HEK293 (cell line): ENCODE data around the gene CLIC5.

ENCODE experiments used
- GLIS1 ChIP-seq: fragments of 450-650 bp; formaldehyde crosslinking; IDR thresholded peaks from 2 replicates; pipeline ENCODE4 v1.5.1; 2016; ENCODE audit warnings: missing biosample characterization, missing genetic modification characterization
- WT1 ChIP-seq: fragments of 450-650 bp; formaldehyde crosslinking; IDR thresholded peaks from 2 replicates; pipeline ENCODE4 v1.5.1; 2016; ENCODE audit warnings: missing biosample characterization, missing genetic modification characterization
- YY1 ChIP-seq: fragments of 450-650 bp; formaldehyde crosslinking; IDR thresholded peaks from 2 replicates; pipeline ENCODE4 v1.5.1; 2018; ENCODE audit warnings: missing biosample characterization, missing genetic modification characterization
- ZNF324 ChIP-seq: fragments of 450-650 bp; formaldehyde crosslinking; IDR thresholded peaks from 2 replicates; pipeline ENCODE4 v1.5.1; 2016; ENCODE audit warnings: missing biosample characterization, missing genetic modification characterization
- ZNF510 ChIP-seq: fragments of 450-650 bp; formaldehyde crosslinking; IDR thresholded peaks from 2 replicates; pipeline ENCODE4 v1.5.1; 2018; ENCODE audit warnings: mild to moderate bottlenecking, missing genetic modification characterization, missing biosample characterization; ENCODE audit not compliant: insufficient replicate concordance
- ZNF610 ChIP-seq: fragments of 450-650 bp; formaldehyde crosslinking; IDR thresholded peaks from 2 replicates; pipeline ENCODE4 v1.5.1; 2016; ENCODE audit warnings: missing biosample characterization, missing genetic modification characterization, borderline replicate concordance
- TF ChIP-seq, protein P1 (sequence below): fragments of 450-650 bp; formaldehyde crosslinking; IDR thresholded peaks from 2 replicates; pipeline ENCODE4 v1.5.1; 2016; ENCODE audit warnings: missing biosample characterization, missing genetic modification characterization
- TF ChIP-seq, protein P2 (sequence below): IDR thresholded peaks from 2 replicates; pipeline ENCODE4 v1.6.1; 2011; ENCODE audit warnings: mild to moderate bottlenecking, low read depth, low read length, borderline replicate concordance
- TF ChIP-seq, protein P3 (sequence below): fragments of 450-650 bp; formaldehyde crosslinking; IDR thresholded peaks from 2 replicates; pipeline ENCODE4 v1.5.1; 2016; ENCODE audit warnings: missing biosample characterization, missing genetic modification characterization
- TF ChIP-seq, protein P4 (sequence below): fragments of 450-650 bp; formaldehyde crosslinking; IDR thresholded peaks from 2 replicates; pipeline ENCODE4 v1.5.1; 2016; ENCODE audit warnings: missing biosample characterization, missing genetic modification characterization

DNA sequence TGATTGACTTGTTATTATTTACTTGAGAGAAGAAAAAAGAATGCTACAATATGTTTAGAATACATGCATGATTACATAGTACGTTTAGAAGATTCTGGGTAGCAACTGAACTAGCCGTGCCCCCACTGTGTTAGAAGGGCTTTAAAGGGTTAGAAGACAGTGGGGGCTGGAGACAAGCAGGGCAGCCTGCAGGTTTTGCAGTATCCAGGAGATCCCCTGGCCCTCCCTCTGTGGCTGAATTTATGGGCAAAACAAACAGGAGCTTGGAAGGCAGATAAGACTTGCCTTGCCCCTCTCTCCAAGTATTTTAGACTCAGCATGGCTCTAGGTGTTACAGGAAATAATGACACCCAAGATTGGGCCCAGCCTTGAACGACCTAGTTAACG, 179.2 kb downstream of the CLIC5 start:
- TF ChIP-seq, protein P1, sequence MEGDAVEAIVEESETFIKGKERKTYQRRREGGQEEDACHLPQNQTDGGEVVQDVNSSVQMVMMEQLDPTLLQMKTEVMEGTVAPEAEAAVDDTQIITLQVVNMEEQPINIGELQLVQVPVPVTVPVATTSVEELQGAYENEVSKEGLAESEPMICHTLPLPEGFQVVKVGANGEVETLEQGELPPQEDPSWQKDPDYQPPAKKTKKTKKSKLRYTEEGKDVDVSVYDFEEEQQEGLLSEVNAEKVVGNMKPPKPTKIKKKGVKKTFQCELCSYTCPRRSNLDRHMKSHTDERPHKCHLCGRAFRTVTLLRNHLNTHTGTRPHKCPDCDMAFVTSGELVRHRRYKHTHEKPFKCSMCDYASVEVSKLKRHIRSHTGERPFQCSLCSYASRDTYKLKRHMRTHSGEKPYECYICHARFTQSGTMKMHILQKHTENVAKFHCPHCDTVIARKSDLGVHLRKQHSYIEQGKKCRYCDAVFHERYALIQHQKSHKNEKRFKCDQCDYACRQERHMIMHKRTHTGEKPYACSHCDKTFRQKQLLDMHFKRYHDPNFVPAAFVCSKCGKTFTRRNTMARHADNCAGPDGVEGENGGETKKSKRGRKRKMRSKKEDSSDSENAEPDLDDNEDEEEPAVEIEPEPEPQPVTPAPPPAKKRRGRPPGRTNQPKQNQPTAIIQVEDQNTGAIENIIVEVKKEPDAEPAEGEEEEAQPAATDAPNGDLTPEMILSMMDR: no peak
- TF ChIP-seq ZNF510 (tag by site-specific recombination): no peak
- no peak for TF ChIP-seq GLIS1 (tag by site-specific recombination)
- TF ChIP-seq, protein P2, sequence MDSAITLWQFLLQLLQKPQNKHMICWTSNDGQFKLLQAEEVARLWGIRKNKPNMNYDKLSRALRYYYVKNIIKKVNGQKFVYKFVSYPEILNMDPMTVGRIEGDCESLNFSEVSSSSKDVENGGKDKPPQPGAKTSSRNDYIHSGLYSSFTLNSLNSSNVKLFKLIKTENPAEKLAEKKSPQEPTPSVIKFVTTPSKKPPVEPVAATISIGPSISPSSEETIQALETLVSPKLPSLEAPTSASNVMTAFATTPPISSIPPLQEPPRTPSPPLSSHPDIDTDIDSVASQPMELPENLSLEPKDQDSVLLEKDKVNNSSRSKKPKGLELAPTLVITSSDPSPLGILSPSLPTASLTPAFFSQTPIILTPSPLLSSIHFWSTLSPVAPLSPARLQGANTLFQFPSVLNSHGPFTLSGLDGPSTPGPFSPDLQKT: no peak
- TF ChIP-seq WT1 (tag by site-specific recombination): no peak
- no peak for TF ChIP-seq ZNF324 (tag by site-specific recombination)
- TF ChIP-seq ZNF610: no peak
- TF ChIP-seq, protein P3, sequence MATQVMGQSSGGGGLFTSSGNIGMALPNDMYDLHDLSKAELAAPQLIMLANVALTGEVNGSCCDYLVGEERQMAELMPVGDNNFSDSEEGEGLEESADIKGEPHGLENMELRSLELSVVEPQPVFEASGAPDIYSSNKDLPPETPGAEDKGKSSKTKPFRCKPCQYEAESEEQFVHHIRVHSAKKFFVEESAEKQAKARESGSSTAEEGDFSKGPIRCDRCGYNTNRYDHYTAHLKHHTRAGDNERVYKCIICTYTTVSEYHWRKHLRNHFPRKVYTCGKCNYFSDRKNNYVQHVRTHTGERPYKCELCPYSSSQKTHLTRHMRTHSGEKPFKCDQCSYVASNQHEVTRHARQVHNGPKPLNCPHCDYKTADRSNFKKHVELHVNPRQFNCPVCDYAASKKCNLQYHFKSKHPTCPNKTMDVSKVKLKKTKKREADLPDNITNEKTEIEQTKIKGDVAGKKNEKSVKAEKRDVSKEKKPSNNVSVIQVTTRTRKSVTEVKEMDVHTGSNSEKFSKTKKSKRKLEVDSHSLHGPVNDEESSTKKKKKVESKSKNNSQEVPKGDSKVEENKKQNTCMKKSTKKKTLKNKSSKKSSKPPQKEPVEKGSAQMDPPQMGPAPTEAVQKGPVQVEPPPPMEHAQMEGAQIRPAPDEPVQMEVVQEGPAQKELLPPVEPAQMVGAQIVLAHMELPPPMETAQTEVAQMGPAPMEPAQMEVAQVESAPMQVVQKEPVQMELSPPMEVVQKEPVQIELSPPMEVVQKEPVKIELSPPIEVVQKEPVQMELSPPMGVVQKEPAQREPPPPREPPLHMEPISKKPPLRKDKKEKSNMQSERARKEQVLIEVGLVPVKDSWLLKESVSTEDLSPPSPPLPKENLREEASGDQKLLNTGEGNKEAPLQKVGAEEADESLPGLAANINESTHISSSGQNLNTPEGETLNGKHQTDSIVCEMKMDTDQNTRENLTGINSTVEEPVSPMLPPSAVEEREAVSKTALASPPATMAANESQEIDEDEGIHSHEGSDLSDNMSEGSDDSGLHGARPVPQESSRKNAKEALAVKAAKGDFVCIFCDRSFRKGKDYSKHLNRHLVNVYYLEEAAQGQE: no peak
- TF ChIP-seq, protein P4, sequence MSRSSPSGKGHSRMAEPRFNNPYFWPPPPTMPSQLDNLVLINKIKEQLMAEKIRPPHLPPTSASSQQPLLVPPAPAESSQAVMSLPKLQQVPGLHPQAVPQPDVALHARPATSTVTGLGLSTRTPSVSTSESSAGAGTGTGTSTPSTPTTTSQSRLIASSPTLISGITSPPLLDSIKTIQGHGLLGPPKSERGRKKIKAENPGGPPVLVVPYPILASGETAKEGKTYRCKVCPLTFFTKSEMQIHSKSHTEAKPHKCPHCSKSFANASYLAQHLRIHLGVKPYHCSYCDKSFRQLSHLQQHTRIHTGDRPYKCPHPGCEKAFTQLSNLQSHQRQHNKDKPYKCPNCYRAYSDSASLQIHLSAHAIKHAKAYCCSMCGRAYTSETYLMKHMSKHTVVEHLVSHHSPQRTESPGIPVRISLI (tag by site-specific recombination): no peak
- no peak for TF ChIP-seq YY1 (tag by site-specific recombination)
